ENCODE measurements around the gene GM2A.
"Not testable (repeated sequence)": the region's sequence is repeated elsewhere in the genome, so short reads cannot be mapped to it uniquely, and the experiment has no call there.

GM2A gene

GRCh38 chr5:151228986-151229385, 24.0 kb upstream of the GM2A start:
- no peak for DNase-seq

GRCh38 chr5:151230048-151230680, 22.8 kb upstream of the GM2A start:
- DNase-seq, result no peak

DNA sequence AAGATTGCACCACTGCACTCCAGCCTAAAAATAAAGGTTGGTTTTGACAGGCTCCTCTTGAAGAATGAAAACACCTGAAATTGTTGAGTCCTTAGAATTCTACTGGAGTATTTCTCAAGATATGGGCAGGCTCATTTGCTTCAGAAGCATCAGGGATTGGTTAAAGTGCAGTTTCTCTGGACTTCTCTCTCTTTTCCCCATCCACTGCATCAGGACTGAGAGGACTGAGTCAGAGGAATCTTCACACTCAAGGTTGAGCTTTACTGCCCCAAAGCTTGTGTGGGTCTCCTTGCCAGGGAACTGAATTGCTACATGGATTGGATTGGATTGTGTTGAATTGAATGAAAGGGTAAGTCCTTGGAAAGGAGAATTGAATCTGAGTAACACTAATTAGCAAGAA, 21.6 kb upstream of the GM2A start:
- DNase-seq, result no peak

DNA sequence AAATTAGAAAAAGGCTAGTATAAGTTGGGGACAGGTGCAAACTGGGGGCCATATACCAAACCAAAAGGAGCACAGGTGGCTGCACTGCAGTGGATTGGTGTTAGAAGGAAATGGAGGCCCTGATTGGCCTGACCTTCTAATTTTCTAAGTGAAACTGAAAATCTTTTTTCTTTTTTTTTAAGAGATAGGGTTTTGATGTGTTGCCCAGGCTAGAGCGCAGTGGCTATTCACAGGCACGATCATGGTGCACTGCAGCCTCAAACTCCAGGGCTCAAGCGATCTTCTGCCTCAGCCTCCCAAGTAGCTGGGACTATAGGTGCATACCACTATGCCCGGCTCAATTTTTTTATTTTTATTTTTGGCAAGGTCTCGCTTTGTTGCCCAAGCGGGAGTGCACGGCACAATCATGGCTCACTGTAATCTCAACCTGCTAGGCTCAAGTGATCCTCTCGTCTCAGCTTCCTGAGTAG, 19.3 kb upstream of the GM2A start:
- no peak for DNase-seq

GRCh38 chr5:151234476-151235238, 18.3 kb upstream of the GM2A start:
- DNase-seq, result no peak

- DNase-seq, result not testable (repeated sequence)
Measured at GRCh38 chr5:151235239-151235571, 17.8 kb upstream of the GM2A start.

DNA sequence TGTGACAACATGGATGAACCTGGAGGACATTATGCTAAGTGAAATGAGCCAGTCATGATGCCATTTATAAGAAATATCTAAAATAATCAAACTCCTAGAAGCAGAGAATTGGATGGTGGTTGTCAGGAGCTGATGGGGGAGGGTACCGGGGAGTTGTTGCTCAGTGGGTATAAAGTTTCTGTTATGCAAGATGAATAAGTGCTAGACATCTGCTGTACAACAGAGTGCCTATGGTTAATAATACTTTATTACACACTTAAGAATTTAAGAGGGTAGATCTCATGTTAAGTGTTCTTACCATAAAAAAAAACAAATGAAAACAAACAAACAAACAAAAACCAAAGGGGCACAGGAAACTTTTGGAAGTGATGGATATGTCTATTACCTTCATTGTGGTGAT, 16.1 kb upstream of the GM2A start:
- no peak for DNase-seq

- no peak for DNase-seq
Measured at GRCh38 chr5:151237685-151238084, 15.3 kb upstream of the GM2A start.

- DNase-seq, result no peak
Measured at GRCh38 chr5:151238303-151238741, 14.7 kb upstream of the GM2A start.

- peak; percentile 27 for DNase-seq
Measured at GRCh38 chr5:151239237-151239861, 13.6 kb upstream of the GM2A start.

GRCh38 chr5:151240268-151240835, 12.6 kb upstream of the GM2A start:
- DNase-seq, result not testable (repeated sequence)

- no peak for DNase-seq
Measured at GRCh38 chr5:151240924-151241635, 11.9 kb upstream of the GM2A start.

DNA sequence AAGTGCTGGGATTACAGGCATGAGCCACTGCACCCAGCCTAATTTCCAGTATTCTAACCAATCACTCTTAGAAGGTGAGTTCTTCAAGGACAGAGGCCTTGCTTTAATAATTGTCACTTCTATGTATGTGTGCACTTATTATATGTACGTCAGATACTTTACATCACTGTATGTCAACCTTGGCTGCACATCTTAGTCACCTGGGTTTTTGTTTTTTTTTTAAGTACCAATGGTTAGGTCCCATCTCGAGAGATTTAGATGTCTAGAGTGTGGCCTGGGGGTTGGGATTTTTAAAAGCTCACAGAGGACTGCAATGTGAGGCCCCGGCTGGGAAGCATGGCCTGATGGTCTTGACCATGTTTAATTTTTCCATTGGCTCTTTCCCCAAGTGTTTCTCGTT, 9.9 kb upstream of the GM2A start:
- no peak for DNase-seq

GRCh38 chr5:151243564-151243963, 9.4 kb upstream of the GM2A start:
- DNase-seq, result no peak

DNA sequence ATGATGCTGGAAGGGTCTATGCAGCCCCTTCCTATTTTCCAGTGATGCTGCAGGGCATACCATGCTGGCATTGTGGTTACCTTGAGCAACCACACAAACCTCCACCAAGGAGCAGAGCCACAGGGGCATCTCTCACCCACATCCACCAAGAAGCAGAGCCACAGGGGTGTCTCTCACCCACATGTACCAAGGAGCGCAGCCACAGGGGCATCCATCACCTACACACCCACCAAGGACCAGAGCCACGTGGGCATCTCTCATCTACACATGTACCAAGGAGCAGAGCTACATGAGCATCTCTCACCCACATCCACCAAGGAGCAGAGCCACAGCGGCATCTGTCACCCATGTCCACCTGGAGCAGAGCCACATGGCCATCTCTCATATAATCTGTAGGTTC, 8.8 kb upstream of the GM2A start:
- DNase-seq, result no peak

GRCh38 chr5:151245680-151246219, 7.2 kb upstream of the GM2A start:
- no peak for DNase-seq

GRCh38 chr5:151248651-151249050, 4.3 kb upstream of the GM2A start:
- DNase-seq, result no peak

DNA sequence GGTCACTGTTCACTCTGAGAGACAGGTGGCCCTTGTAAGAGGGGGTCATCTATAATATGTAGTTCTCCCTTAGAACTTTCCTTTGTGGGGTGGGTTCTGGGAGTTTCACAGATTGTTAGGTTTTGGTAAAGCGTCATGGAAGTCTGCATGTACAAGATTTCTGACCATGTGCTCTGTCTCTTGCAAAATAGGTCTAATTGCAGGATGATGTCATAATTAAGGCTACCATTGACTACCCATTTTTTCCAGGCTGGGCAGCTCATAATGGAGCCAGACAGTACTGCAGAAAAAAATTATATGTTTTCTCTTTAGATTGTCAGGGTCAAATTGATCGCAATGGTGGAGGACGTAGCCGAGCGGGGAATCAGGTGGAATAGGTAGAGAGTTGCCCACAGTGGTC, 3.7 kb upstream of the GM2A start:
- no peak for DNase-seq

DNA sequence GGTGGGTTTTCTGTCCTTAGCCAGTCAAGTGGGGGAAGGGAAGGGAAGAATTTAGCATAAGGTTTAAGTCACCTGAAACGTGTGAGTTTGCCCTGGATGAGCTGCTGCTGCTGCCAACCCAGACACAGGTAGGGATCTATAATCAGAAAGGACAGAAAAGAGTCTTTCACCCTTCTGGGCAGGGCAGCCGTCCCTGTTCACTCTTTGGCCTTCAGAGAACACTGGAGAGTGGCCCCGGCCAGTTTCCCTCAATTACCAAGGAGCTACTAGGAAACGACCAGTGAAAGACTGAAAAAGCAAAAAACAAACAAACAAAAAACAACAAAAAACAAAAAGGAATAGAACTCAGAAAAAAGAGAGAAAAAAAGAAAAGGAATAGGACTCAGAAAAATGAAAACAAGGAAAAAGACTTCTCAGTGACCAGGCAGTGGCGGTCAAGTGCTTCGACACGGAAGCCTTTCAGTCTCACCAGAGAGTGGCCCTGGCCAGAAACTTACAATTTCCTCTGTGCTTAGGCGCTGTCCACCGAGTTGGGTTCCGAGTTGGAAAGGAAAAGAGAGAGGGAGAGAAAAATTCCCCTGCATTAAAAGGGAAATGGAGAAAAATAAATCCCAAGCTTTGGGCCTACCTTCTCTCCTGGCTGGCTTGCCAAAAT, 2.5 kb upstream of the GM2A start:
- no peak for DNase-seq

- DNase-seq, result no peak
Measured at GRCh38 chr5:151251001-151251551, 1.9 kb upstream of the GM2A start.

- no peak for DNase-seq
Measured at GRCh38 chr5:151251621-151252020, 1.4 kb upstream of the GM2A start.

GRCh38 chr5:151253605-151253950, 593 bp downstream of the GM2A start:
- no peak for DNase-seq
